ENCODE data around the gene RNMT. TPM values are rescaled to one million over a fixed set of nuclear protein-coding genes. Genes with fewer than 3 reads are reported as not detected.

RNMT gene
- total RNA-seq, 1 donor from 2014 or later = 22.2 TPM

- DNase-seq (ENCODE audit: missing footprints) (no peak), ATAC-seq (no peak)
- intact Hi-C loops (cut with DNase I) = no loop called here
Observed at GRCh38 chr18:13804305-13804704, 77.8 kb downstream of the RNMT start.

GRCh38 chr18:13808294-13809042, 82.0 kb downstream of the RNMT start:
- DNase-seq (ENCODE audit: missing footprints) (no peak), ATAC-seq (no peak)
- intact Hi-C loops (cut with DNase I) = no loop called here

- ATAC-seq (no peak), DNase-seq (ENCODE audit: missing footprints) (no peak)
- intact Hi-C loops (cut with DNase I) = no loop called here
Observed at GRCh38 chr18:13809043-13809430, 82.6 kb downstream of the RNMT start.

GRCh38 chr18:13809531-13810255, 83.2 kb downstream of the RNMT start:
- intact Hi-C loops (cut with DNase I) = no loop called here
- DNase-seq (ENCODE audit: missing footprints) = no peak
- no peak for ATAC-seq

- ATAC-seq (no peak), DNase-seq (ENCODE audit: missing footprints) (no peak)
- intact Hi-C loops (cut with DNase I) = no loop called here
Observed at GRCh38 chr18:13810950-13811485, 84.5 kb downstream of the RNMT start.

- peak; percentile 8 for ATAC-seq
- intact Hi-C loops (cut with DNase I) = no loop called here
- DNase-seq (ENCODE audit: missing footprints) = no peak
Observed at GRCh38 chr18:13811993-13812392, 85.5 kb downstream of the RNMT start.

GRCh38 chr18:13813271-13813849, 86.9 kb downstream of the RNMT start:
- intact Hi-C loops (cut with DNase I) = no loop called here
- DNase-seq (ENCODE audit: missing footprints) (no peak), ATAC-seq (peak; percentile 57)

Other genes starting within 250 kb of the RNMT start
- gene FAM210A, start 115 bp upstream of the RNMT start, total RNA-seq = 58.1 TPM
- not detected for gene MC5R, start 97.5 kb downstream of the RNMT start, total RNA-seq
- not detected for gene MC2R, start 188.9 kb downstream of the RNMT start, total RNA-seq